Loucy (cell line): ENCODE results near the gene ACOXL.
"Not testable (repeated sequence)": the region's sequence is repeated elsewhere in the genome, so short reads cannot be mapped to it uniquely, and the experiment has no call there.

Experiments used
- H2AFZ ChIP-seq: fragments of 200-600 bp; sonication (generic); 2 replicates; pipeline ENCODE4 v1.6.0; 2016; ENCODE audit warnings: antibody characterized with exemption, mild to moderate bottlenecking, low read length, moderate library complexity
- H3F3A ChIP-seq: fragments of 200-600 bp; 2 replicates; pipeline ENCODE4 v1.6.0; 2016; ENCODE audit warnings: antibody characterized with exemption, low read depth, mild to moderate bottlenecking
- H3K27me3 ChIP-seq: fragments of 200-600 bp; sonication (generic); 2 replicates; pipeline ENCODE4 v1.6.1; 2014; ENCODE audit warnings: low read length, mild to moderate bottlenecking; ENCODE audit not compliant: insufficient read depth, poor library complexity, severe bottlenecking
- H3K36me3 ChIP-seq: fragments of 200-600 bp; sonication (generic); 2 replicates; pipeline ENCODE4 v1.6.1; 2016; ENCODE audit warnings: low read length; ENCODE audit not compliant: insufficient read depth
- H3K4me1 ChIP-seq: fragments of 200-600 bp; sonication (generic); 2 replicates; pipeline ENCODE4 v1.5.1; 2014; ENCODE audit warnings: low read length, mild to moderate bottlenecking; ENCODE audit not compliant: insufficient read depth, poor library complexity, severe bottlenecking
- H3K4me2 ChIP-seq: fragments of 200-600 bp; sonication (generic); 2 replicates; pipeline ENCODE4 v1.6.0; 2014; ENCODE audit warnings: antibody characterized with exemption, low read length, low read depth, mild to moderate bottlenecking; ENCODE audit not compliant: poor library complexity, severe bottlenecking
- H3K4me3 ChIP-seq: fragments of 200-600 bp; sonication (generic); 2 replicates; pipeline ENCODE4 v1.5.1; 2014; ENCODE audit warnings: low read length, mild to moderate bottlenecking, mixed read lengths; ENCODE audit not compliant: poor library complexity, severe bottlenecking
- H3K79me2 ChIP-seq: fragments of 200-600 bp; sonication (generic); 2 replicates; pipeline ENCODE4 v1.6.1; 2014; ENCODE audit warnings: low read length; ENCODE audit not compliant: insufficient read depth
- H3K9ac ChIP-seq: fragments of 200-600 bp; sonication (generic); 2 replicates; pipeline ENCODE4 v1.6.0; 2014; ENCODE audit warnings: mild to moderate bottlenecking, low read depth, low read length, moderate library complexity; ENCODE audit not compliant: poor library complexity, severe bottlenecking
- H3K9me2 ChIP-seq: fragments of 200-600 bp; sonication (generic); replicated peaks from 2 replicates; pipeline ENCODE4 v1.6.1; 2016; ENCODE audit warnings: low read depth, low read length, mixed read lengths
- H3K9me3 ChIP-seq: fragments of 200-600 bp; sonication (generic); 2 replicates; pipeline ENCODE4 v1.6.1; 2014; ENCODE audit warnings: mild to moderate bottlenecking, antibody characterized with exemption, low read length, low read depth; ENCODE audit not compliant: insufficient read depth
- H4K20me1 ChIP-seq: fragments of 200-600 bp; sonication (generic); 2 replicates; pipeline ENCODE4 v1.6.0; 2014; ENCODE audit warnings: antibody characterized with exemption, low read length, mild to moderate bottlenecking; ENCODE audit not compliant: insufficient read depth, poor library complexity, severe bottlenecking
- CTCF ChIP-seq: fragments of 200-600 bp; sonication (generic); conservative IDR thresholded peaks from 2 replicates; pipeline ENCODE4 v1.5.1; 2014; ENCODE audit warnings: mild to moderate bottlenecking, antibody characterized with exemption, low read length
- EZH2phosphoT487 ChIP-seq: fragments of 200-600 bp; IDR thresholded peaks from 2 replicates; pipeline ENCODE4 v1.6.1; 2018; ENCODE audit warnings: antibody characterized with exemption, mild to moderate bottlenecking, moderate library complexity, borderline replicate concordance

The ACOXL gene

DNA sequence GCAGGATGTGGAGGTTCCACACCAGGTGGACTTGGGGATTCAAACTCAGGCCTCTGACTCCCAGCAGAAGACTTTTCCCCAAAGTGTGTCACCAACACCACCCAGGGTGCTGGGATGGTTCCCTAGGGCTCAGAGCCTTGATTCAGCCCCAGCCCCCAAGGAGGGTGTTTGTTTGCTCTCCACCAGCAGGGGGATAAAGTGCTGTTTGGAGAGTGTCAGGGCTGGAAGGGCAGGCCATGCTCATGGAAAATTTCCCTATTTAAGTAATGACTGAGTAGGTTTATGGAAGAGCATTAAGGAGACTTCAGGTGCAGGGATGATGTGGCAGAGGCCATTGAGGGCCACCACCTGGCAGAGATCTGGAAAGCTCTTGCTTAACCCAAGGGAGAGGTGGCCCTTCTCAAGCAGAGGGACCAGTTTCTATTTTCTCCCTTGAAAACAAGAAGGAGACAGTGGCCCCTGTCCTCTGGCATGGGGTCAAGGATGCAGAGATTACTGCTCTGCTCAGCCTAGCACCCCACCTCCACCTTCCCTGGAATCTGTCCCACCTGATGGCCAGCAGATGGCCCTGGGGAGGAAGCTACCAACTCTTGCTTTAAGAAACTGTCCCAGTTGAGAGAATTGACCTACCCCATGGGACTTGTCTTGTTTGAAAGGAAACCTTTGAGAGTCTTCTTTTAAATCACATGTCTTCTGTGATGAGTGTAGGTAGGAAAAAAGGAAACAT lies 122.1 kb downstream of the ACOXL start:
- H3F3A ChIP-seq = no peaks in the 10 kb centered on the region; the same call in 1 of the 2 replicates
- no peaks in the 10 kb centered on the region for H3K27me3 ChIP-seq
- no peaks in the 10 kb centered on the region for H3K9me2 ChIP-seq
- H3K79me2 ChIP-seq = no peaks in the 10 kb centered on the region
- H3K9ac ChIP-seq = peak overlapping the region; percentile 70
- peaks cover 69% of the 10 kb centered on the region for H3K4me1 ChIP-seq
- H4K20me1 ChIP-seq = no peaks in the 10 kb centered on the region
- H2AFZ ChIP-seq = peak overlapping the region; percentile 31; the same call in 1 of the 2 replicates
- peak overlapping the region; percentile 79 for H3K4me2 ChIP-seq
- TF ChIP-seq EZH2phosphoT487 = no peak
- TF ChIP-seq CTCF = peak; percentile 75
- H3K9me3 ChIP-seq = no peaks in the 10 kb centered on the region
- H3K4me3 ChIP-seq = peak overlapping the region; percentile 8
- no peaks in the 10 kb centered on the region for H3K36me3 ChIP-seq

GRCh38 chr2:110855841-110856240 lies 123.5 kb downstream of the ACOXL start:
- H3K4me2 ChIP-seq, H3K4me3 ChIP-seq, H3K27me3 ChIP-seq, H4K20me1 ChIP-seq, H3K9ac ChIP-seq, H3K79me2 ChIP-seq, H3F3A ChIP-seq, H2AFZ ChIP-seq, H3K9me2 ChIP-seq, H3K9me3 ChIP-seq, H3K36me3 ChIP-seq: not testable (repeated sequence)
- H3K4me1 ChIP-seq = peaks cover 74% of the 10 kb centered on the region

DNA sequence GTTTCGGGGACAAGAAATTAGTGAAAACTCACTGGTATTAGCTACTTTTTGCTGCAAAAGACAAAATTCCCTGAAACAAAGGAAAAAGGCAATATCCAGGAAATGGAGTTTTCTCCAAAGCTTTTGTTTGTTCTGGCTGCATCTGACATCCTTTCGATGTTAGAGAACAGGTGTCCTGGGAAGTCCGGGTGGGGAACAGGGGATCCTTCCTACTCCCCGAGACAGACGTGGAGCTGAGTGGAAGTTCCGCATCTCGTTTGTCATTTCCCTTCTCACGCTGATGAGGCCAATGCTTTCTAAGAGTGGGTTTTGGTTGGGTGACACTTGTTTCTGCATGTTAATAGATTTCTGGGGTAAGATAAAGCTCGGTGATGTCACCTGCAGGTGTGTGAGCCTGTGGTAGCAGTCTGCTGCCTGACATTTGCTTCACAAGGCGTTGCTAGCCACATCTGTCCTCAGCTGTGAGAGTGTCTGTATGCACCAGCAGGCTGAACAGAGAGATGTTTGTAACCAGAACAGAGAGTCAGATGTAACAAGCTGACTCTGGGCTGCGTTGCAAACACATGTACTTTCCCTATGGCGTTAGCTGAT lies 125.9 kb downstream of the ACOXL start:
- no peak for TF ChIP-seq EZH2phosphoT487
- no peak for TF ChIP-seq CTCF
- peak overlapping the region; percentile 30 for H3K9ac ChIP-seq
- H3K4me2 ChIP-seq = peak overlapping the region; percentile 72
- no peaks in the 10 kb centered on the region for H3K9me3 ChIP-seq
- peak overlapping the region; percentile 44; the same call in 1 of the 2 replicates for H2AFZ ChIP-seq
- peaks cover 53% of the 10 kb centered on the region for H3K4me1 ChIP-seq
- H3K9me2 ChIP-seq = no peaks in the 10 kb centered on the region
- no peaks in the 10 kb centered on the region for H3F3A ChIP-seq
- no peaks in the 10 kb centered on the region for H3K36me3 ChIP-seq
- peak overlapping the region; percentile 60 for H3K4me3 ChIP-seq
- no peaks in the 10 kb centered on the region for H3K79me2 ChIP-seq
- H3K27me3 ChIP-seq = no peaks in the 10 kb centered on the region
- no peaks in the 10 kb centered on the region for H4K20me1 ChIP-seq
